GM12878 (cell line): ENCODE data around the gene PLCB4. TPM values are rescaled to one million over a fixed set of nuclear protein-coding genes. Genes with fewer than 3 reads are reported as not detected.

Experiments used
- ATAC-seq: fragments of 200-7000 bp; cut with Tn5 transposase; 3 replicates; pipeline ENCODE4 v1.9.1; 2020; ENCODE audit warnings: mild to moderate bottlenecking, moderate library complexity
- BruUV-seq: library from RNA; stranded (reverse); fragments of 400-500 nt; replicated peaks from 2 replicates; lab custom pipeline; 2021; lab: Mats Ljungman, UMichigan
- CTCF ChIA-PET: fragments of 300-600 bp; sonication (Branson Sonifier 250); formaldehyde crosslinking; extraction: SDS; loops from one replicate; lab custom pipeline; 2021; ENCODE audit warnings: inconsistent platforms; lab: Yijun Ruan, JAX
- POLR2A ChIA-PET: fragments of 350-600 bp; formaldehyde crosslinking; extraction: SDS; loops from one replicate; lab custom pipeline; 2021; ENCODE audit warnings: inconsistent platforms; lab: Charles Lee
- RAD21 ChIA-PET: fragments of 300-600 bp; sonication (Branson Sonifier 250); formaldehyde crosslinking; loops from one replicate; lab custom pipeline; 2023; ENCODE audit warnings: antibody characterized with exemption; ENCODE audit not compliant: unreplicated experiment; lab: Charles Lee
- SMC1A ChIA-PET: fragments of 300-600 bp; sonication (Branson Sonifier 250); formaldehyde crosslinking; loops from one replicate; lab custom pipeline; 2023; ENCODE audit not compliant: unreplicated experiment, uncharacterized antibody; lab: Charles Lee
- DNase-seq: peaks from one replicate; pipeline ENCODE4 v3.0.0-alpha.2; 2011; ENCODE audit warnings: low read depth, low spot score
- FAIRE-seq: peaks from 3 replicates; lab custom pipeline; 2011; peaks lifted over from hg19 to GRCh38; lab: Jason Lieb, UNC
- H2AFZ ChIP-seq: 2 replicates; pipeline ENCODE4 v1.6.0; 2011; ENCODE audit warnings: low read depth, low read length, control low read depth; ENCODE audit not compliant: control insufficient read depth
- H3K27ac ChIP-seq: 2 replicates; pipeline ENCODE4 v1.5.1; 2011; ENCODE audit warnings: control low read depth; ENCODE audit not compliant: control insufficient read depth, insufficient read depth
- H3K27me3 ChIP-seq, 2 experiments: replicated peaks in 1 of 2; 2 replicates each; pipeline versions ENCODE4 v1.6.0 to v1.6.1; 2011; ENCODE audit warnings: low read length in 1 of 2; ENCODE audit not compliant: control insufficient read depth in 2 of 2, insufficient read depth in 2 of 2
- H3K36me3 ChIP-seq, 2 experiments: 2 replicates each; pipeline ENCODE4 v1.5.1; 2011; ENCODE audit warnings: low read length in 1 of 2; ENCODE audit not compliant: control insufficient read depth in 2 of 2, insufficient read depth in 2 of 2
- H3K4me1 ChIP-seq: 2 replicates; pipeline ENCODE4 v1.6.1; 2011; ENCODE audit warnings: mild to moderate bottlenecking, low read length, moderate library complexity, mixed read lengths; ENCODE audit not compliant: control insufficient read depth, insufficient read depth
- H3K4me2 ChIP-seq: 2 replicates; pipeline ENCODE4 v1.6.0; 2011; ENCODE audit warnings: control low read depth; ENCODE audit not compliant: control insufficient read depth, insufficient read depth
- H3K4me3 ChIP-seq: fragments of 200-600 bp; sonication (generic); 2 replicates; pipeline ENCODE4 v1.5.1; 2016
- H3K79me2 ChIP-seq: 2 replicates; pipeline ENCODE4 v1.6.0; 2011; ENCODE audit warnings: low read length; ENCODE audit not compliant: control insufficient read depth, insufficient read depth
- H3K9ac ChIP-seq: 2 replicates; pipeline ENCODE4 v1.8.0; 2011; ENCODE audit warnings: low read length, control low read depth, mixed read lengths; ENCODE audit not compliant: control insufficient read depth, insufficient read depth
- H3K9me3 ChIP-seq: replicated peaks from 3 replicates; pipeline ENCODE4 v1.5.1; 2011; ENCODE audit warnings: mild to moderate bottlenecking, low read length; ENCODE audit not compliant: control insufficient read depth, insufficient read depth
- H4K20me1 ChIP-seq: 2 replicates; pipeline ENCODE4 v1.6.0; 2011; ENCODE audit not compliant: control insufficient read depth, insufficient read depth
- ATF7 ChIP-seq: fragments of 450-650 bp; IDR thresholded peaks from 2 replicates; pipeline ENCODE4 v1.6.1; 2016; ENCODE audit warnings: low read depth, mild to moderate bottlenecking
- E4F1 ChIP-seq: fragments of 450-650 bp; IDR thresholded peaks from 2 replicates; pipeline ENCODE4 v1.6.1; 2018; ENCODE audit warnings: borderline replicate concordance, mild to moderate bottlenecking; ENCODE audit not compliant: partially characterized antibody
- GATAD2B ChIP-seq: fragments of 450-650 bp; conservative IDR thresholded peaks from 2 replicates; pipeline ENCODE4 v1.6.1; 2017; ENCODE audit warnings: low read depth, mild to moderate bottlenecking, moderate library complexity
- IKZF2 ChIP-seq, 2 experiments: fragments of 450-650 bp; IDR thresholded peaks; 2 replicates each; pipeline ENCODE4 v1.6.1; 2017; ENCODE audit warnings: mild to moderate bottlenecking in 2 of 2, moderate library complexity in 2 of 2
- IRF3 ChIP-seq: fragments of 450-650 bp; IDR thresholded peaks from 2 replicates; pipeline ENCODE4 v1.6.1; 2014; ENCODE audit warnings: mild to moderate bottlenecking
- JUNB ChIP-seq: IDR thresholded peaks from 2 replicates; pipeline ENCODE4 v1.6.1; 2016; ENCODE audit warnings: antibody characterized with exemption, mild to moderate bottlenecking
- MXI1 ChIP-seq: fragments of 150-350 bp; IDR thresholded peaks from 2 replicates; pipeline ENCODE4 v1.6.1; 2011; ENCODE audit warnings: low read depth, mild to moderate bottlenecking, inconsistent platforms, low read length, improper control_type of control experiment
- NR2C1 ChIP-seq: fragments of 450-650 bp; IDR thresholded peaks from 2 replicates; pipeline ENCODE4 v1.6.1; 2017; ENCODE audit warnings: antibody characterized with exemption, mild to moderate bottlenecking, moderate library complexity
- SMC3 ChIP-seq: IDR thresholded peaks from 2 replicates; pipeline ENCODE4 v1.6.1; 2011; ENCODE audit warnings: low read length, improper control_type of control experiment, borderline replicate concordance
- TCF7 ChIP-seq: IDR thresholded peaks from 2 replicates; pipeline ENCODE4 v1.6.1; 2014; ENCODE audit warnings: antibody characterized with exemption, borderline replicate concordance
- ZBTB11 ChIP-seq: fragments of 450-650 bp; formaldehyde crosslinking; IDR thresholded peaks from 2 replicates; pipeline ENCODE4 v1.5.0; 2022; ENCODE audit warnings: mild to moderate bottlenecking, missing genetic modification characterization
- ZBTB40 ChIP-seq: fragments of 450-650 bp; IDR thresholded peaks from 2 replicates; pipeline ENCODE4 v1.6.1; 2016; ENCODE audit warnings: mild to moderate bottlenecking, moderate library complexity, borderline replicate concordance
- ZNF207 ChIP-seq: fragments of 450-650 bp; IDR thresholded peaks from 2 replicates; pipeline ENCODE4 v1.6.1; 2014; ENCODE audit warnings: antibody characterized with exemption, mild to moderate bottlenecking, borderline replicate concordance
- WGBS: methylation state at CpG from one replicate; pipeline ENCODE4 v1.1.6; 2016; ENCODE audit warnings: low lambda C conversion rate; ENCODE audit not compliant: insufficient replicate concordance, insufficient coverage; ENCODE audit errors: missing lambda C conversion rate; 5-methylcytosine and 5-hydroxymethylcytosine counted together
- in situ Hi-C: fragments of 300-500 bp; cut with MboI; formaldehyde crosslinking; loops from 9 replicates; pipeline ENCODE4 v1.14.3; 2018; ENCODE audit warnings: mixed read lengths
- intact Hi-C: fragments of 100-400 bp; cut with micrococcal nuclease; formaldehyde crosslinking; loops from one replicate; pipeline ENCODE4 v1.14.2; 2022; ENCODE audit not compliant: unreplicated experiment
- polyA plus RNA-seq, 11 experiments: library from polyadenylated mRNA; depleted of rRNA in 4 of 11; unstranded in 6 of 11; stranded (reverse) in 5 of 11; fragments of >200 nt; fragmentation: Nextera tagmentation in 4 of 11; fragmentation: Illumina TruSeq in 1 of 11; extraction: Ambion mirVana in 4 of 11; extraction: Trizol in 1 of 11; gene quantifications; 1 replicate in 1 of 11; 2 replicates in 10 of 11; pipeline versions ENCODE4 v1.2.1 to v1.2.3, GENCODE V29; 2011 to 2016; ENCODE audit warnings: inconsistent platforms in 2 of 11, missing spikeins in 2 of 11, low read depth in 1 of 11
- total RNA-seq, 4 experiments: library from RNA; depleted of rRNA in 3 of 4; stranded (reverse); fragments of >200 nt in 3 of 4; fragmentation: Illumina TruSeq in 1 of 4; extraction: Trizol in 1 of 4; gene quantifications; 2 replicates each; pipeline versions ENCODE4 v1.2.1 to v1.2.3, GENCODE V29; 2013 to 2021

The PLCB4 gene
- total and polyA plus RNA-seq, 10 of the 15 experiments (the other 5 are each of a cell fraction or from before 2014, with no cell fraction given): not detected

GRCh38 chr20:9108260-9108659 is 39.4 kb downstream of the PLCB4 start (continued):
- TF ChIP-seq ZBTB40 (no peak), ZNF207 (no peak), IRF3 (no peak), TCF7 (no peak)
- TF ChIP-seq, all 136 proteins: peak for 0

- Histone ChIP-seq H3K4me3 (no peak overlapping the region), H3K27me3 (no peaks in the 10 kb centered on the region), H3K9ac (no peak overlapping the region), H3K4me1 (no peaks in the 10 kb centered on the region), H3K36me3 (no peaks in the 10 kb centered on the region), H3K9me3 (no peaks in the 10 kb centered on the region), H4K20me1 (no peaks in the 10 kb centered on the region), H3K79me2 (no peaks in the 10 kb centered on the region), H3K27ac (no peak overlapping the region), H2AFZ (no peak overlapping the region), H3K4me2 (no peak overlapping the region)
- RAD21 ChIA-PET: no interaction called here
- SMC1A ChIA-PET: no interaction called here
- in situ Hi-C loops: no loop called here
- ATAC-seq: no peak
- BruUV-seq: no TSS peak
- intact Hi-C loops: no loop called here
- CTCF ChIA-PET: no interaction called here
- POLR2A ChIA-PET: no interaction called here
- FAIRE-seq: no peak
- WGBS: 5% methylated on average over 1 of the region's 1 CpG
- no peak for DNase-seq
- TF ChIP-seq ATF7 (no peak), E4F1 (no peak), ZBTB11 (no peak), IKZF2 (IDR thresholded peaks at IDR 0.05) (no peak), MXI1 (no peak), GATAD2B (no peak), SMC3 (no peak), NR2C1 (no peak), JUNB (no peak)
Observed at GRCh38 chr20:9109566-9109965, 40.7 kb downstream of the PLCB4 start.
